A549 (cell line): ENCODE data around the gene MAP1LC3B2.

ENCODE experiments used
- MAX ChIP-seq: IDR thresholded peaks from 2 replicates; pipeline ENCODE4 v1.6.1; 2012
- RCOR1 ChIP-seq: fragments of 150-350 bp; IDR thresholded peaks from 2 replicates; pipeline ENCODE4 v1.6.1; 2014; ENCODE audit warnings: antibody characterized with exemption, low read length, low read depth

DNA sequence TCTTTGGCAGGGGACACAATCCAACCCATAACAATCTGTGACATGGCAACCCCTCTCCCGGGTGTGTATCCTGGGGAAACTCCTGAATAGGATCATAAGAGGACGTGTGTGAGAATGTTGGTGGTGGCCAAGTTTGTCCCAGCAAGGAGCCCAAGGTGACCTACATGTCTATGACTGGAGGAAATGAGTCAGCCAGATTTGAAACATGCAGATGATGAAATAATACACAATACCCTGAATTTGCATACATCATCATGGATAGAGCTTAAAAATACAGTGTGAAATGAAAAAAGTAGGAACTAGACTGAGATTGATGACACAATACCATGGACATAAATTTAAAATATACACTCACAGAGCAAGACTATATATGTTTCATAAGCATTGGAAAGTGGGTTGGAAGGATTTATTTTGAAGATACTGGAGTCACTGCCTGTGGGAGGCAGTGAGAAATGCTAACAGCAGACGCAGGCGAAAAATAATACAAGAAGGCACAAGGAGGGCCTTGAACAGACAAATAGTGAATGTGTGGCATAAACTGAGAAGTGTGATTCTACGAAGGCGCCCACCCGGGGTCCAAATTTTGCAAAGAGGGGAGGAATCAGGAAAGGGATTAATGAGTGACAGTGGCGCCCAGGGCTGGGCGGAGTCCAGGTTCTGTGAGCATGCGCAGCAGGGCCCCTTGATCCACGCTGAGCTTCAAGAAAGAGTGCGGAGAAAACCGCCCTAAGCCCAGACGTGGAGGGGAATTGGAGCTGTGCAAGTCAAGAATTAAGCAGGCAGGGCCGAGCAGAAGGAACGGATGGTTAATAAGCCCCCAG, 7.0 kb upstream of the MAP1LC3B2 start:
- TF ChIP-seq MAX = no peak
- TF ChIP-seq RCOR1 = no peak
